GM12873 (cell line): ENCODE data around the gene FOXN1.

Experiments used
- TF ChIP-seq, protein P1 (sequence below): IDR thresholded peaks from 2 replicates; pipeline ENCODE4 v1.5.1; 2012; ENCODE audit warnings: low read depth, mild to moderate bottlenecking, moderate library complexity, low read length, control low read depth; ENCODE audit not compliant: insufficient read depth; ENCODE audit errors: missing control alignments

FOXN1 gene

DNA sequence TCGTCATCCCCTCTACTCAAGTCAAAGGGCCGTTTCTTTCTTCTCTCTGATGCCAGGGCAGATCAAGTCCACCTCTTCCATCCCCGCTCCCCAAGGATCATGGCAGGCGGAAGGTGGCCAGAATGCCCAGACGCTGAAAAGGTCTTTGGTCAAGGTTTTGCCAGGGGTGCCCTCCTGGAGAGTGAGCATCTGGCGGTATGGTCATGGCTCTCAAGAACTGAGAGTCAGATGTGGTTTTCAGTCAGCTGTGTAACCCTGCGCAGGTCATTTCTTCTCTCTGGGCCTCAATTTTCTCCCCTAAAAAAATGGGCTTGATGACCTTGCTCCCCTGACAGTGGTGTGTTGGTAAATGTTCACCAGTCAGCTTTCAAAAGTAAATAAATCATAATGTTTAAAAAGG, 12.4 kb downstream of the FOXN1 start:
- TF ChIP-seq, protein P1, sequence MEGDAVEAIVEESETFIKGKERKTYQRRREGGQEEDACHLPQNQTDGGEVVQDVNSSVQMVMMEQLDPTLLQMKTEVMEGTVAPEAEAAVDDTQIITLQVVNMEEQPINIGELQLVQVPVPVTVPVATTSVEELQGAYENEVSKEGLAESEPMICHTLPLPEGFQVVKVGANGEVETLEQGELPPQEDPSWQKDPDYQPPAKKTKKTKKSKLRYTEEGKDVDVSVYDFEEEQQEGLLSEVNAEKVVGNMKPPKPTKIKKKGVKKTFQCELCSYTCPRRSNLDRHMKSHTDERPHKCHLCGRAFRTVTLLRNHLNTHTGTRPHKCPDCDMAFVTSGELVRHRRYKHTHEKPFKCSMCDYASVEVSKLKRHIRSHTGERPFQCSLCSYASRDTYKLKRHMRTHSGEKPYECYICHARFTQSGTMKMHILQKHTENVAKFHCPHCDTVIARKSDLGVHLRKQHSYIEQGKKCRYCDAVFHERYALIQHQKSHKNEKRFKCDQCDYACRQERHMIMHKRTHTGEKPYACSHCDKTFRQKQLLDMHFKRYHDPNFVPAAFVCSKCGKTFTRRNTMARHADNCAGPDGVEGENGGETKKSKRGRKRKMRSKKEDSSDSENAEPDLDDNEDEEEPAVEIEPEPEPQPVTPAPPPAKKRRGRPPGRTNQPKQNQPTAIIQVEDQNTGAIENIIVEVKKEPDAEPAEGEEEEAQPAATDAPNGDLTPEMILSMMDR = no peak

DNA sequence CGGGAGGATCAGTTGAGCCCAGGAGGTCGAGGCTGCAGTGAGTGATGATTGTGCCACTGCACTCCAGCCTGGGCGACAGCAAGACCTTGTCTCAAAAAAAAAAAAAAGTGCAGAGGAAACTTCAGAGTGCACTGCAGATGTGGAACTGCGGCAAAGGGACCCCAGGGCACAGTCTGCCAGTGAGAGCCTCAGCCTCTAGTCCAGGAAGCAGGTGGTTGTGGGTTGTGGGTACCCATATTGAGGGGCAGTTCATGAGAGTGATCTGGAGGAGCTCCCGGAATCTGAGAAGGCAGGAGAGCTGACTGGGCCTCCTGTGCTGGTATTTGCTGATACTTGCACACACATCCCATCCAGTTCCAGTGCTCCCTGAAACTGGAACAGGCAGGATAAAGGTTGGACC, 13.1 kb downstream of the FOXN1 start:
- TF ChIP-seq, protein P1 = no peak

DNA sequence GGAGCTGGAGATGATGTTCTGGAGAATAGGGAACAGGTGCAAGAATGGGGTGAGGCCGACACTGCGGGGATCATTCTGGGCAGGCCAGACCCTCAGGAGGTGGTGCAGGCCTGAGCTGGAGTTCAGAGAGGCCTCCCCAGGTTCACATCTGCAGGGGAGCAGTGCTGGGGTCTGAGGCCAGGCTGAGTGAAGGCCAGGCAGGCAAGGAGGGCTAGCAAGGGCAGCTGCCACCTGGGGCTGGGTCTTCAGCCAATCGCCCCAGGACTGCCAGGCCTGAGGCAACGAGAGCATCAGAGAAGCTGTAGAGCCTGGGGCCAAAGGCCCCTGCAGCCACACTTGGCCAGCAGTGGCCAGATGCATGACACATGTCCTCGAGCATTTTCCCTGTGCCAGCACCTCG, 14.5 kb downstream of the FOXN1 start:
- TF ChIP-seq, protein P1 = no peak

DNA sequence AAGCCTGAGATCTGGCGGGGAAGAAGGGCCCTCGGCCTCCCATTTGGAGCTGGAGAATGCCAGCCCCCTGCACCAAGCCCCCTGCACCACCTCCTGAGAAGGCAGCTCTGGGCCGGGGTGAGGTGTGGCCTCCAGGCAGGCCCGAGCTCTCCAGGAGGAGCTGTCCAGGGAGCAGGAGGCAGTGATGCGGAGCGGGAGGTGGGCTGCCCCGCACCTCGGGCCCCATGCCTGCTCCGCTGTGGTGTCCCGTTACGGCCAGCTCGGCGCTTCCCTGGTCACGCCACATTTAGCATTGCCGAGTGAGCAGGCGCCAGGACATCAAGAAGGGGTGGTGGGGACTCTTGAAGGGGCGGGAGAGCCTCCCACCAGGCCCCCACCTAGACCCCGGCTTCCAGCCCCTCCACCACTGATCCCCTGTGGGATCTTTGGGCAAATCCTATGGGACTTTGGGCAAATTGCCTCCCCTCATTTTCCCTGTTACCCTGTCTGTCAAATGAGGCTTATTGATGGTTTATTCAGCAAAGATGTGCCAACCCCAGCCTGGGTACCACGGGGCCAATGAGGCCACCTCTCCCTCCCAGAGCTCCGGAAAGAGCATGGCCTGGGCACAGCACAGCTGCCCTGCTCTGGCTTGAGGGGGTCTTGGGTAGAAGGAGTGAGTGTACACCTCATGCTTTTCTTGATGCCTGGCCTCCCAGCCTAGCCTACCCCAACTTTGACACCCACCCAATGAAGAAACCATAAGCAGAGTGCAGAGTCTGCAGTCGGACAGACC, 15.3 kb downstream of the FOXN1 start:
- TF ChIP-seq, protein P1 = no peak

DNA sequence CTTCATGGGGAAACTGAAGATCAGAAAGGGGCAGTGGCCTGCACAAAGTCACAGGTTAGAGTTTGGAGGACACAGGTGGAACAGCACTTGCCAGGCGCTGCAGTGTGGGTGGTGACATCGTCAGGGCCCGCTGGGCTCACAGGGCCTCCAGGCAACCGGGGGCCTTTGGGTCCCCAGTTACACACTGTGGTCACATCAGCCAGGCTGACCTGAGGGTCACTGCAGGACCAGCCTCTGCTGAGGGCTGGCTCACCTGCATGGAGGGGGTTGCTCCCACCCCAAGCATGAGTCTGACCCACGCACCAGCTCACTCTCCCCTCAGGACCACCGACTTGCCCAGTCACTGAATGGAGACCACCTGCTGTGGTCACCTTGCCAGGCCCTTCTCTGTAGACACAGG, 17.0 kb downstream of the FOXN1 start:
- TF ChIP-seq, protein P1 = no peak

DNA sequence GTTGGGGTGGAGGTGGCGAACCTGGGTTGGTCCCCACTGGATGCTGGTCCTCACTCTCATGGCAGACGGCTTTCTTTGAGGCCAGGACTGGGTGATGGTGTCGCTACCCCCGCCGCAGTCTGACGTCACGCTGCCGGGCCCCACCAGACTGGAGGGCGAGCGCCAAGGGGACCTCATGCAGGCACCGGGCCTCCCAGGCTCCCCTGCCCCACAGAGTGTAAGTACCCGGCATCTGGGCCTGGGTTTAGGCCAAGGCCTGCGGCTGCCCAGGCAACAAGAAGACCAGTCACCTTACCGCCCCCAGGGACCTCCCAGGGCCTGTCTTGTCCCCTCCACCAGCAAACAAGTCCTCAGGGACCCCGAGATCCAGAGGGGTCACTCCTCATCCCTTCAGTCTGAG, 17.7 kb downstream of the FOXN1 start:
- TF ChIP-seq, protein P1 = no peak

DNA sequence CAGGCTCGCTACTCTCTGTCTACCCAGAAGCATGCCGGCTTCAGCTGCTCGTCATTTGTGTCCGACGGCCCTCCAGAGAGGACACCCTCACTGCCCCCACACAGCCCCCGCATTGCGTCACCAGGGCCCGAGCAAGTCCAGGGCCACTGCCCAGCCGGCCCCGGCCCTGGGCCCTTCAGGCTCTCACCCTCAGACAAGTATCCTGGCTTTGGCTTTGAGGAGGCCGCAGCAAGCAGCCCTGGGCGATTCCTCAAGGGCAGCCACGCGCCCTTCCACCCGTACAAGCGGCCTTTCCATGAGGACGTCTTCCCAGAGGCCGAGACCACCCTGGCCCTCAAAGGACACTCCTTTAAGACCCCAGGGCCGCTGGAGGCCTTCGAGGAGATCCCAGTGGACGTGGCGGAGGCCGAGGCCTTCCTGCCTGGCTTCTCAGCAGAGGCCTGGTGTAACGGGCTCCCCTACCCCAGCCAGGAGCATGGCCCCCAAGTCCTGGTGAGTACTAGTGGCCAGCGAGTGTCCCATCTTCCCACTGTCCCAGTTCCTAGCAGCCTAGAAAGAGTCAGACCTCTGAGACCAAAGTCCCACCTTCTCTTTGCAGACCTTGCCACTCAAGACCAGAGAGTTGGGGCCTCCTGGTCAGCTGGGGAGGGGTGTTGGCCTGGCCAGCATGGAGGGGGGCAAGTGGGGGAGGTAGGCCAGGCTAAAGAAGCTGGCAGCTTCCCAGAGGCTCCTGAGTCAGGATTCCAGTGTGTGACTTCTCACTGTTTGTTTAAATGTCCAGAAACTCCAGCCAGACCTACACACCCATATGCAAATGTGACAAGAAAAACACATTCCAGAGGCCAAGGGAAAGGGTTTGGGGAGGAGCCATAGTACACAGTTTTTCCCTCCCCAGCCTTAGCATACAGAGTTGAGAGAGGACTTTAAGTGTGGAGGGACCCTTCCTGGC, 18.6 kb downstream of the FOXN1 start:
- TF ChIP-seq, protein P1 = no peak
